WTC11 (cell line): ENCODE data around the gene LCNL1. TPM values are rescaled to one million over a fixed set of nuclear protein-coding genes. Genes with fewer than 3 reads are reported as not detected.

ENCODE experiments used
- ATAC-seq: fragments of 200-7000 bp; cut with Tn5 transposase; 2 replicates; pipeline ENCODE4 v1.10.0; 2021; ENCODE audit warnings: mild to moderate bottlenecking, moderate library complexity
- CTCF ChIA-PET: fragments of 300-600 bp; sonication (Branson Sonifier 250); formaldehyde crosslinking; loops from one replicate; lab custom pipeline; 2021; ENCODE audit warnings: antibody characterized with exemption; lab: Charles Lee
- POLR2A ChIA-PET: fragments of 350-600 bp; sonication (Branson Sonifier 250); formaldehyde crosslinking; loops from one replicate; lab custom pipeline; 2021; ENCODE audit warnings: antibody characterized with exemption; lab: Charles Lee
- DNase-seq: peaks from one replicate; pipeline ENCODE4 v3.0.0; 2021; ENCODE audit warnings: low spot score
- H3K27ac Mint-ChIP-seq: 2 replicates; pipeline ENCODE4 v1.8.0; 2021; ENCODE audit warnings: mixed read lengths
- H3K27me3 Mint-ChIP-seq: 2 replicates; pipeline ENCODE4 v1.8.0; 2021; ENCODE audit warnings: low read depth, mild to moderate bottlenecking, moderate library complexity, mixed read lengths
- H3K36me3 Mint-ChIP-seq: 2 replicates; pipeline ENCODE4 v1.8.0; 2021; ENCODE audit warnings: mixed read lengths
- H3K4me1 Mint-ChIP-seq: 2 replicates; pipeline ENCODE4 v1.8.0; 2022; ENCODE audit warnings: mixed read lengths
- H3K4me3 Mint-ChIP-seq: 2 replicates; pipeline ENCODE4 v1.8.0; 2021; ENCODE audit warnings: mild to moderate bottlenecking, moderate library complexity, mixed read lengths
- H3K9me3 Mint-ChIP-seq: 2 replicates; pipeline ENCODE4 v1.8.0; 2021; ENCODE audit warnings: mixed read lengths
- CBFB ChIP-seq: sonication (generic); formaldehyde crosslinking; IDR thresholded peaks from 2 replicates; pipeline ENCODE4 v1.8.1; 2022; ENCODE audit warnings: mild to moderate bottlenecking, low read depth, missing genetic modification reagents
- GTF2I ChIP-seq: fragments of 250-450 bp; sonication (Bioruptor Pico); conservative IDR thresholded peaks from 2 replicates; pipeline ENCODE4 v1.4.0; 2021; ENCODE audit warnings: mild to moderate bottlenecking
- JUN ChIP-seq: sonication (generic); formaldehyde crosslinking; IDR thresholded peaks from 2 replicates; pipeline ENCODE4 v1.8.0; 2023; ENCODE audit warnings: mild to moderate bottlenecking, missing genetic modification reagents
- NFYB ChIP-seq: sonication (generic); formaldehyde crosslinking; conservative IDR thresholded peaks from 2 replicates; pipeline ENCODE4 v1.8.0; 2022; ENCODE audit warnings: low read depth, missing genetic modification reagents
- NR1H2 ChIP-seq: sonication (generic); formaldehyde crosslinking; IDR thresholded peaks from 2 replicates; pipeline ENCODE4 v1.9.0; 2021; ENCODE audit warnings: mild to moderate bottlenecking, moderate library complexity, missing genetic modification reagents
- PRRX2 ChIP-seq: fragments of 250-450 bp; sonication (Bioruptor Pico); IDR thresholded peaks from 2 replicates; pipeline ENCODE4 v1.8.0; 2021; ENCODE audit warnings: mild to moderate bottlenecking
- RELA ChIP-seq: sonication (generic); formaldehyde crosslinking; IDR thresholded peaks from 2 replicates; pipeline ENCODE4 v1.8.1; 2022; ENCODE audit warnings: missing genetic modification reagents, mild to moderate bottlenecking, borderline replicate concordance
- TEAD4 ChIP-seq: sonication (generic); formaldehyde crosslinking; IDR thresholded peaks from 2 replicates; pipeline ENCODE4 v1.8.0; 2022; ENCODE audit warnings: mild to moderate bottlenecking, missing genetic modification reagents
- ZBTB21 ChIP-seq: sonication (generic); formaldehyde crosslinking; IDR thresholded peaks from 2 replicates; pipeline ENCODE4 v1.8.1; 2023; ENCODE audit warnings: mild to moderate bottlenecking, missing genetic modification reagents, borderline replicate concordance
- total RNA-seq: library from RNA; stranded (reverse); gene quantifications from 3 replicates; pipeline ENCODE4 v1.2.3, GENCODE V29; 2021
- TF ChIP-seq, protein P1 (sequence below): fragments of 250-450 bp; sonication (Bioruptor Pico); IDR thresholded peaks from 2 replicates; pipeline ENCODE4 v2.1.2; 2022; ENCODE audit warnings: mild to moderate bottlenecking, moderate library complexity
- TF ChIP-seq, protein P2 (sequence below): fragments of 200-600 bp; IDR thresholded peaks from 2 replicates; pipeline ENCODE4 v1.8.0; 2022; ENCODE audit warnings: antibody characterized with exemption
- TF ChIP-seq, protein P3 (sequence below): sonication (generic); formaldehyde crosslinking; IDR thresholded peaks from 2 replicates; pipeline ENCODE4 v1.8.0; 2023; ENCODE audit warnings: missing genetic modification reagents, mild to moderate bottlenecking, borderline replicate concordance
- TF ChIP-seq, protein P4 (sequence below): fragments of 250-450 bp; sonication (Bioruptor Pico); conservative IDR thresholded peaks from 2 replicates; pipeline ENCODE4 v1.9.0; 2021; ENCODE audit warnings: mild to moderate bottlenecking

LCNL1 gene
- total RNA-seq, 1 experiment from 2014 or later = 0.50 TPM

DNA sequence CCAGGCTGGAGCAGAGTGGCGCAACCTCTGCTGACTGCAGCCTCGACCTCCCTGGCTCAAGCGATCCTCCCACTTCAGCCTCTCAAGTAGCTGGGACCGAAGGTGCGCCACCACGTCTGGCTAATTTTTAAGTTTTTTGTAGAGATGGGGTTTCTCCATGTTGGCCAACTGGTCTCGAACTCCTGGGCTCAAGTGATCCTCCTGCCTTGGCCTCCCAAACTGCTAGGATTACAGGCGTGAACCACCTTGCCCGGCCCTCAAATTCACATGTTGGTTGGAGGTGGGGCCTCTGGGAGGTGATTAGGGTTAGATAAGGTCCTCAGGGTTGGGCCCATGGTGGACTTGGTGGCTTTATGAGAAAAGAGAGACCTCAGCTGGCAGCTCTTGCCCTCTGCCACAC lies 20.6 kb upstream of the LCNL1 start:
- ChIA-PET POLR2A (no interaction called here), CTCF (interaction anchor here (0.7 to 1.5 kb wide), 6 partner anchors 14 to 193 kb away, joined by 3 to 5 read pairs (median 4); partner anchors contain the start of gene FBXW5)
- TF ChIP-seq GTF2I (CRISPR knock-in tag) = no peak
- TF ChIP-seq NR1H2 (CRISPR knock-in tag) = no peak
- no peak for TF ChIP-seq TEAD4 (CRISPR knock-in tag)
- TF ChIP-seq, protein P1, sequence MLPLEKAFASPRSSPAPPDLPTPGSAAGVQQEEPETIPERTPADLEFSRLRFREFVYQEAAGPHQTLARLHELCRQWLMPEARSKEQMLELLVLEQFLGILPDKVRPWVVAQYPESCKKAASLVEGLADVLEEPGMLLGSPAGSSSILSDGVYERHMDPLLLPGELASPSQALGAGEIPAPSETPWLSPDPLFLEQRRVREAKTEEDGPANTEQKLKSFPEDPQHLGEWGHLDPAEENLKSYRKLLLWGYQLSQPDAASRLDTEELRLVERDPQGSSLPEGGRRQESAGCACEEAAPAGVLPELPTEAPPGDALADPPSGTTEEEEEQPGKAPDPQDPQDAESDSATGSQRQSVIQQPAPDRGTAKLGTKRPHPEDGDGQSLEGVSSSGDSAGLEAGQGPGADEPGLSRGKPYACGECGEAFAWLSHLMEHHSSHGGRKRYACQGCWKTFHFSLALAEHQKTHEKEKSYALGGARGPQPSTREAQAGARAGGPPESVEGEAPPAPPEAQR (CRISPR knock-in tag) = no peak
- TF ChIP-seq CBFB (CRISPR knock-in tag) = no peak
- no peak for TF ChIP-seq PRRX2 (CRISPR knock-in tag)
- TF ChIP-seq NFYB (CRISPR knock-in tag) = no peak
- TF ChIP-seq, protein P2, sequence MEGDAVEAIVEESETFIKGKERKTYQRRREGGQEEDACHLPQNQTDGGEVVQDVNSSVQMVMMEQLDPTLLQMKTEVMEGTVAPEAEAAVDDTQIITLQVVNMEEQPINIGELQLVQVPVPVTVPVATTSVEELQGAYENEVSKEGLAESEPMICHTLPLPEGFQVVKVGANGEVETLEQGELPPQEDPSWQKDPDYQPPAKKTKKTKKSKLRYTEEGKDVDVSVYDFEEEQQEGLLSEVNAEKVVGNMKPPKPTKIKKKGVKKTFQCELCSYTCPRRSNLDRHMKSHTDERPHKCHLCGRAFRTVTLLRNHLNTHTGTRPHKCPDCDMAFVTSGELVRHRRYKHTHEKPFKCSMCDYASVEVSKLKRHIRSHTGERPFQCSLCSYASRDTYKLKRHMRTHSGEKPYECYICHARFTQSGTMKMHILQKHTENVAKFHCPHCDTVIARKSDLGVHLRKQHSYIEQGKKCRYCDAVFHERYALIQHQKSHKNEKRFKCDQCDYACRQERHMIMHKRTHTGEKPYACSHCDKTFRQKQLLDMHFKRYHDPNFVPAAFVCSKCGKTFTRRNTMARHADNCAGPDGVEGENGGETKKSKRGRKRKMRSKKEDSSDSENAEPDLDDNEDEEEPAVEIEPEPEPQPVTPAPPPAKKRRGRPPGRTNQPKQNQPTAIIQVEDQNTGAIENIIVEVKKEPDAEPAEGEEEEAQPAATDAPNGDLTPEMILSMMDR = no peak
- Mint-ChIP-seq H3K27ac (no peak overlapping the region), H3K4me1 (peaks cover 10% of the 10 kb centered on the region), H3K4me3 (no peak overlapping the region), H3K9me3 (no peaks in the 10 kb centered on the region), H3K36me3 (no peaks in the 10 kb centered on the region), H3K27me3 (no peaks in the 10 kb centered on the region)
- ATAC-seq (no peak), DNase-seq (no peak)

DNA sequence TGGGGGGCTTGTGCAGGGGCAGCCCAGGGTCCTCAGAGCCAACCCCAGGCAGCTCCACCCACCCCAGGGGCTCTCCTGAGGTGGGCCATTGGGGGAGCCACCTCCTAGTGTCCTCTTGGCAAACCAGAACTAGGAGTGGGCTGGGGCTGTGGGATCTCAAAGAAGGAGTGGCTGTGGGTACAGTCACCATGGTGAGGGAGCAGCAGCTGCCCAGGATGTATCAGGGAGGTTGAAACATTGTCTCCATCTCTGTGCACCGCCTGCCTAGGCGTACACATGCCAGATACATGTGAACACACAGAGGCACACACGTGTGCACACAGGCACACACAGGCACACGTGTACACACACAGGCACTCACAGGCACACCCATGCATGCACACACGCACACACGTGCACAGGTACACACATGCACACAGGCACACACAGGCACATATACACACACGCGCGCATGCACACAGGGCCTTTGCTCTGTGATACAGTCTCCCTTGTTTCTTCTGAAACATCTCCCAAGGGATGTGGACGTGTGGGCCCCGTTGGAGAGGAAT lies 20.0 kb upstream of the LCNL1 start:
- Mint-ChIP-seq H3K4me1 (peaks cover 10% of the 10 kb centered on the region), H3K27ac (no peak overlapping the region), H3K36me3 (no peaks in the 10 kb centered on the region), H3K9me3 (no peaks in the 10 kb centered on the region), H3K4me3 (no peak overlapping the region), H3K27me3 (no peaks in the 10 kb centered on the region)
- DNase-seq (no peak), ATAC-seq (no peak)
- TF ChIP-seq ZBTB21 (CRISPR knock-in tag) (no peak), NR1H2 (CRISPR knock-in tag) (no peak), RELA (CRISPR knock-in tag) (no peak), JUN (CRISPR knock-in tag) (no peak)
- TF ChIP-seq, protein P3, sequence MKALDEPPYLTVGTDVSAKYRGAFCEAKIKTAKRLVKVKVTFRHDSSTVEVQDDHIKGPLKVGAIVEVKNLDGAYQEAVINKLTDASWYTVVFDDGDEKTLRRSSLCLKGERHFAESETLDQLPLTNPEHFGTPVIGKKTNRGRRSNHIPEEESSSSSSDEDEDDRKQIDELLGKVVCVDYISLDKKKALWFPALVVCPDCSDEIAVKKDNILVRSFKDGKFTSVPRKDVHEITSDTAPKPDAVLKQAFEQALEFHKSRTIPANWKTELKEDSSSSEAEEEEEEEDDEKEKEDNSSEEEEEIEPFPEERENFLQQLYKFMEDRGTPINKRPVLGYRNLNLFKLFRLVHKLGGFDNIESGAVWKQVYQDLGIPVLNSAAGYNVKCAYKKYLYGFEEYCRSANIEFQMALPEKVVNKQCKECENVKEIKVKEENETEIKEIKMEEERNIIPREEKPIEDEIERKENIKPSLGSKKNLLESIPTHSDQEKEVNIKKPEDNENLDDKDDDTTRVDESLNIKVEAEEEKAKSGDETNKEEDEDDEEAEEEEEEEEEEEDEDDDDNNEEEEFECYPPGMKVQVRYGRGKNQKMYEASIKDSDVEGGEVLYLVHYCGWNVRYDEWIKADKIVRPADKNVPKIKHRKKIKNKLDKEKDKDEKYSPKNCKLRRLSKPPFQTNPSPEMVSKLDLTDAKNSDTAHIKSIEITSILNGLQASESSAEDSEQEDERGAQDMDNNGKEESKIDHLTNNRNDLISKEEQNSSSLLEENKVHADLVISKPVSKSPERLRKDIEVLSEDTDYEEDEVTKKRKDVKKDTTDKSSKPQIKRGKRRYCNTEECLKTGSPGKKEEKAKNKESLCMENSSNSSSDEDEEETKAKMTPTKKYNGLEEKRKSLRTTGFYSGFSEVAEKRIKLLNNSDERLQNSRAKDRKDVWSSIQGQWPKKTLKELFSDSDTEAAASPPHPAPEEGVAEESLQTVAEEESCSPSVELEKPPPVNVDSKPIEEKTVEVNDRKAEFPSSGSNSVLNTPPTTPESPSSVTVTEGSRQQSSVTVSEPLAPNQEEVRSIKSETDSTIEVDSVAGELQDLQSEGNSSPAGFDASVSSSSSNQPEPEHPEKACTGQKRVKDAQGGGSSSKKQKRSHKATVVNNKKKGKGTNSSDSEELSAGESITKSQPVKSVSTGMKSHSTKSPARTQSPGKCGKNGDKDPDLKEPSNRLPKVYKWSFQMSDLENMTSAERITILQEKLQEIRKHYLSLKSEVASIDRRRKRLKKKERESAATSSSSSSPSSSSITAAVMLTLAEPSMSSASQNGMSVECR (CRISPR knock-in tag) = no peak
- TF ChIP-seq, protein P4, sequence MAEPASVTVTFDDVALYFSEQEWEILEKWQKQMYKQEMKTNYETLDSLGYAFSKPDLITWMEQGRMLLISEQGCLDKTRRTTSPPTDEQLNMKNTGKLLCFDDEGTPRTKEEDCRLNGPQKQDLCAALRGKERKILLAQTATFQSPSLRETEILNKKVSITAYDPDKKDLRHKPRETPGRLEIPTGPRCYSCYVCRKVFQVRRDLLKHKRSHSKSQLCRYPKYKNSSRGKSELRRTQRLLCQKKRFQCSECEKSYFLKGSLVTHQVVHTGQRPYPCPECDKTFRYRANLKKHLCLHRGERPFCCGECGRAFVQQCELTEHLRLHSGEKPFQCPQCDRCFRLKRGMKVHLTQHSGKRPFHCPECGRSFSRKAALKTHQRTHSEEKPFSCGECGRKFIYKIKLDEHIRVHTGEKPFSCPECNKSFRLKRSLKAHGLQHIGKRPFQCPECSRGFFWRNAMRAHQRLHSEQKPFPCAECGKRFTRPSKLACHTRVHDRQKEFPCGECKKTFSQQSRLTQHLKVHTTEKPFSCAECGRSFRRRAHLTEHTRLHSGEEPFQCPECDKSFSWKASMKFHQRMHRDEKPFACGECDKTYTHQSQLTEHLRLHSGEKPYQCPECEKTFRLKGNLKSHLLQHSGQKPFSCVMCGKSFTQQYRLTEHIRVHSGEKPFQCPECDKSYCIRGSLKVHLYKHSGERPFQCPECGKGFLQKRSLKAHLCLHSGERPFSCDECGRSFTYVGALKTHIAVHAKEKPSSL (CRISPR knock-in tag) = no peak
- CTCF ChIA-PET = interaction anchor here (0.7 to 2.0 kb wide), 3 partner anchors 67 to 172 kb away, joined by 3 to 7 read pairs (median 4); no protein-coding TSS in a partner anchor
- POLR2A ChIA-PET = no interaction called here
